Colonic mucosa (tissue), 4 donors: ENCODE results near the gene DDX52. TPM values are rescaled to one million over a fixed set of nuclear protein-coding genes. Genes with fewer than 3 reads are reported as not detected.
A peak's percentile ranks its signal among the peaks of the same experiment; 100 is the strongest.
"Not testable (repeated sequence)": the region's sequence is repeated elsewhere in the genome, so short reads cannot be mapped to it uniquely, and the experiment has no call there.

Experiments
- DNase-seq: peaks from one replicate; pipeline ENCODE4 v3.0.0-alpha.2; 2020
- H3K27ac ChIP-seq: fragments of 200-600 bp; one replicate; pipeline ENCODE4 v1.8.0; 2021
- H3K27me3 ChIP-seq: fragments of 200-600 bp; one replicate; pipeline ENCODE4 v1.8.0; 2021
- H3K36me3 ChIP-seq: fragments of 200-600 bp; one replicate; pipeline ENCODE4 v1.8.0; 2021
- H3K4me1 ChIP-seq: fragments of 200-600 bp; one replicate; pipeline ENCODE4 v1.8.0; 2021; ENCODE audit warnings: mild to moderate bottlenecking
- H3K4me3 ChIP-seq: fragments of 200-600 bp; one replicate; pipeline ENCODE4 v1.8.0; 2021
- H3K9ac ChIP-seq, 2 donors: one replicate each; pipeline ENCODE4 v1.7.0; 2013; ENCODE audit warnings: control low read depth in 2 of 2, low read depth in 2 of 2, low read length in 2 of 2
- H3K9me3 ChIP-seq: fragments of 200-600 bp; one replicate; pipeline ENCODE4 v1.8.0; 2021
- intact Hi-C: fragments of 100-400 bp; cut with DNase I; formaldehyde crosslinking; loops from one replicate; pipeline ENCODE4 v1.14.1; 2022
- total RNA-seq, 2 donors: library from RNA; stranded (reverse); fragmentation: NEBNext Ultra II Directional in 1 of 2; extraction: Animal tissue kit (Norgen Biotek cat#: 25700) in 1 of 2; gene quantifications; one replicate each; pipeline ENCODE4 v1.2.1, GENCODE V29; 2021
- TF ChIP-seq, protein P1 (sequence below): fragments of 200-600 bp; IDR thresholded peaks from one replicate; pipeline ENCODE4 v1.8.0; 2022; ENCODE audit warnings: antibody characterized with exemption, mild to moderate bottlenecking
- donor health status: healthy.
- donor health status: DM: no; HTN: no; CAD: no.
- donor health status: DM: no; HTN: no; CAD: no.

Gene DDX52, protein sequence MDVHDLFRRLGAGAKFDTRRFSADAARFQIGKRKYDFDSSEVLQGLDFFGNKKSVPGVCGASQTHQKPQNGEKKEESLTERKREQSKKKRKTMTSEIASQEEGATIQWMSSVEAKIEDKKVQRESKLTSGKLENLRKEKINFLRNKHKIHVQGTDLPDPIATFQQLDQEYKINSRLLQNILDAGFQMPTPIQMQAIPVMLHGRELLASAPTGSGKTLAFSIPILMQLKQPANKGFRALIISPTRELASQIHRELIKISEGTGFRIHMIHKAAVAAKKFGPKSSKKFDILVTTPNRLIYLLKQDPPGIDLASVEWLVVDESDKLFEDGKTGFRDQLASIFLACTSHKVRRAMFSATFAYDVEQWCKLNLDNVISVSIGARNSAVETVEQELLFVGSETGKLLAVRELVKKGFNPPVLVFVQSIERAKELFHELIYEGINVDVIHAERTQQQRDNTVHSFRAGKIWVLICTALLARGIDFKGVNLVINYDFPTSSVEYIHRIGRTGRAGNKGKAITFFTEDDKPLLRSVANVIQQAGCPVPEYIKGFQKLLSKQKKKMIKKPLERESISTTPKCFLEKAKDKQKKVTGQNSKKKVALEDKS
- total RNA-seq: 10 to 100 TPM; 26.3 to 26.4 TPM

DNA sequence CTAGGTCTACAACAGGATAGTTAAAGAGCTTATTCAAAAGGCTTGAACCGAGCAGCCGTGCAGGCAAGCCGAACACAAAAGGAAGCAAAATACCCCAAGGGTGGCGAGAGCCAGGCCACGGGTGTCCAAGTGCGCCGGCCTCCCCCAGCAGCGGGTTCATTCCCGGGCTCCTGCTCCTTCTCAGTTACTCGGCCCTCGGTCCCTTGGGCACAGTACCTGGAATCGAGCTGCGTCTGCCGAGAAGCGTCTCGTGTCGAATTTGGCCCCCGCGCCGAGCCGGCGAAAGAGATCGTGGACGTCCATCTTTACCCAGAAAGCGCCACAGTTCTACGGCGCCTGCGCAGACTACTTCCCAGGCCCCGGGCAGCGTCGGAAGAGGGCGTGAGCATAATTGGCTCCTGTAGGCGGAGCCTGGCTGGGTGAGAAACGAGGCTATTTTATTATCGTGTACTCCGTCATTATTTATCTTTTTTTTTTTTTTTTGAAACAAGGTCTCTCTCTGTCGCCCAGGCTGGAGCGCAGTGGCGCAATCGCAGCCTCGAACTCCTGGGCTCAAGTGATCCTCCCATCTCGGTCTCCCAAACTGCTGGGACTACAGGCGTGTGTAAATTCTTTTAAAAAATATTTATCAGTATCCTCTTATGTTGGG, at the start of gene DDX52:
TSS of gene DDX52 (minus strand) at position 329 of the 649 bp plus-strand sequence. CDS start at position 303, 26 bp downstream.
- no peaks in the 10 kb centered on the region for H3K36me3 ChIP-seq
- no peaks in the 10 kb centered on the region for H3K27me3 ChIP-seq
- peak within 1 kb of the TSS; percentile 59 for H3K4me3 ChIP-seq
- peak within 1 kb of the TSS; percentile 47 for H3K27ac ChIP-seq
- peaks cover 9% of the 10 kb centered on the region for H3K4me1 ChIP-seq
- TF ChIP-seq, protein P1, sequence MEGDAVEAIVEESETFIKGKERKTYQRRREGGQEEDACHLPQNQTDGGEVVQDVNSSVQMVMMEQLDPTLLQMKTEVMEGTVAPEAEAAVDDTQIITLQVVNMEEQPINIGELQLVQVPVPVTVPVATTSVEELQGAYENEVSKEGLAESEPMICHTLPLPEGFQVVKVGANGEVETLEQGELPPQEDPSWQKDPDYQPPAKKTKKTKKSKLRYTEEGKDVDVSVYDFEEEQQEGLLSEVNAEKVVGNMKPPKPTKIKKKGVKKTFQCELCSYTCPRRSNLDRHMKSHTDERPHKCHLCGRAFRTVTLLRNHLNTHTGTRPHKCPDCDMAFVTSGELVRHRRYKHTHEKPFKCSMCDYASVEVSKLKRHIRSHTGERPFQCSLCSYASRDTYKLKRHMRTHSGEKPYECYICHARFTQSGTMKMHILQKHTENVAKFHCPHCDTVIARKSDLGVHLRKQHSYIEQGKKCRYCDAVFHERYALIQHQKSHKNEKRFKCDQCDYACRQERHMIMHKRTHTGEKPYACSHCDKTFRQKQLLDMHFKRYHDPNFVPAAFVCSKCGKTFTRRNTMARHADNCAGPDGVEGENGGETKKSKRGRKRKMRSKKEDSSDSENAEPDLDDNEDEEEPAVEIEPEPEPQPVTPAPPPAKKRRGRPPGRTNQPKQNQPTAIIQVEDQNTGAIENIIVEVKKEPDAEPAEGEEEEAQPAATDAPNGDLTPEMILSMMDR: no peak
- DNase-seq: peak; percentile 95
- H3K9ac ChIP-seq: peak within 1 kb of the TSS; percentile 81 to 83
- H3K9me3 ChIP-seq: no peaks in the 10 kb centered on the region
- intact Hi-C loops: no loop called here

- no peak overlapping the region for H3K9ac ChIP-seq
- no peaks in the 10 kb centered on the region for H3K9me3 ChIP-seq
- TF ChIP-seq, protein P1: no peak
- H3K4me1 ChIP-seq: no peaks in the 10 kb centered on the region
- no peaks in the 10 kb centered on the region for H3K27me3 ChIP-seq
- DNase-seq: no peak
- H3K36me3 ChIP-seq: no peaks in the 10 kb centered on the region
- H3K27ac ChIP-seq: no peak overlapping the region
- H3K4me3 ChIP-seq: no peak overlapping the region
- intact Hi-C loops: no loop called here
Measured at GRCh38 chr17:37691807-37692206, 48.6 kb upstream of the DDX52 start.

GRCh38 chr17:37689317-37689716, 46.1 kb upstream of the DDX52 start:
- Histone ChIP-seq H3K9me3 (no peaks in the 10 kb centered on the region), H3K36me3 (no peaks in the 10 kb centered on the region), H3K9ac (no peak overlapping the region), H3K4me1 (no peaks in the 10 kb centered on the region), H3K27me3 (no peaks in the 10 kb centered on the region), H3K4me3 (no peak overlapping the region), H3K27ac (no peak overlapping the region)
- no peak for DNase-seq
- TF ChIP-seq, protein P1: no peak
- intact Hi-C loops: no loop called here

- TF ChIP-seq, protein P1: no peak
- H3K4me3 ChIP-seq: no peak overlapping the region
- no peaks in the 10 kb centered on the region for H3K27me3 ChIP-seq
- peak overlapping the region in 1 of 2 donors; percentile 22 for H3K9ac ChIP-seq
- H3K9me3 ChIP-seq: no peaks in the 10 kb centered on the region
- H3K27ac ChIP-seq: no peak overlapping the region
- DNase-seq: peak; percentile 59
- intact Hi-C loops: no loop called here
- no peaks in the 10 kb centered on the region for H3K4me1 ChIP-seq
- no peaks in the 10 kb centered on the region for H3K36me3 ChIP-seq
Measured at GRCh38 chr17:37683454-37683984, 40.3 kb upstream of the DDX52 start.

DNA sequence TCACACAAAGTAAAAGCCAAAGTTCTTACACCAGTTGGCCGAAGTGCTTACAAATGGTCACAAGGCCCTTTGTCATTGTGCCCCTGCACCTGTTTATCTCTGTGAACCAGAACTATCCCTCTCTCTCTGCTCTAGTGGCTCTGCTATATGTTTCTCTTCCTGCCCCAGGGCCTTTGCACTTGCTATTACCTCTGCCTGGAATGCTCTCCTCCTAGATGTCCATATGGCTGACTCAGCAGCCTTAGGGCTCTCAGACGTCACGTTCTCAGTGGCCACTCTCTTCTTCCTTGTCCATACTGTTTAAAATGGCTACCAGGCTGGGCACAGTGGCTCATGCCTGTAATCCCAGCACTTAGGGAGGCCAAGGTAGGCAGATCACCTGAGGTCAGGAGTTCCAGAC, 38.8 kb upstream of the DDX52 start:
- intact Hi-C loops: no loop called here
- Histone ChIP-seq H3K9ac (no peak overlapping the region), H3K4me1 (no peaks in the 10 kb centered on the region), H3K36me3 (no peaks in the 10 kb centered on the region), H3K4me3 (no peak overlapping the region), H3K27ac (no peak overlapping the region), H3K9me3 (no peaks in the 10 kb centered on the region), H3K27me3 (no peaks in the 10 kb centered on the region)
- TF ChIP-seq, protein P1: no peak
- no peak for DNase-seq

GRCh38 chr17:37679995-37680394, 36.7 kb upstream of the DDX52 start:
- DNase-seq, H3K36me3 ChIP-seq, H3K4me1 ChIP-seq, H3K27me3 ChIP-seq, H3K4me3 ChIP-seq, H3K9me3 ChIP-seq, H3K9ac ChIP-seq, H3K27ac ChIP-seq, intact Hi-C loops: not testable (repeated sequence)
